Measurements from ENCODE around the gene TSSK6. TPM values are rescaled to one million over a fixed set of nuclear protein-coding genes. Genes with fewer than 3 reads are reported as not detected.

Gene TSSK6
- total RNA-seq (1 to 10 TPM in 1 of 2 donors, under 1 TPM in 1; 0.84 to 1.2 TPM), polyA plus RNA-seq (1 to 10 TPM in 1 of 2 donors, under 1 TPM in 1; 0.50 to 1.3 TPM)
- long read RNA-seq, donor 1, result 0 reads
- long read RNA-seq, donor 2, partial matches to known transcripts, result 0 of 1 reads
- long read RNA-seq, donor 2, other reads (novel, unspliced or antisense), result 0 of 1 reads

DNA sequence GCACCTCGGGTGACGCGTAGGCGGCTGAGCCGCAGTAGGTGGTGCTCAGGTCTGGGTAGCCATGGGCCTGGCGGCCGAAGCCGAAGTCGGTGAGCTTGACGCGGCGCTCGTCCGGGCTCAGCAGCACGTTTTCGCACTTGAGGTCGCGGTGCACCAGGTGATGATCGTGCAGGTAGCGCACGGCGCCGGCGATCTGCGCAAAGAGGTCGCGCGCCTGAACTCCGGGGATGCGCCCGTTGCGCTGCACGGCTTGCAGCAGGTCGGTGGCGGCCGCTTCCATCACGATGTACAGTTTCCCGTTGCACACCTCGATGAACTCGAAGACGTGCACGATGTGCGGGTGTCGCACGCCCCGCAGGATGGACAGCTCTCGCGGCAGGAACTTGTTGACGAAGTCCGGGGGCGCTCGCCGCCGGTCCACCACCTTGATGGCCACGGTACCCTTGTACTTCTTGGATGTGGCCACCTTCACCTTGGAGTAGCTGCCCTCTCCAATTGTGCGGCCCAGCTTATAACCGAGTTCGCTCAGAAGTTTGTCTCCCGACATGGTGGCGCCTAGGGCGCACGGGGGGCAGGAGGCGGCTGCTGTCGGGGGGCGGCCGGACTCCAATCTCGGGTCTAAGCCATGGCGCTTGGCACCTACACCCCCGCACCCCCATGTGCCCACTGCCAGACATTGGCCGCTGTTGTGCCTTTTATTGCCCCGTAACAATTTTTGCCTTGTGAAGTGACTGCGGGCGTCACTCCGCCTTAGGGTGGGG lies at the start of gene TSSK6:
Gene TSSK6 (minus strand): TSS at position 668 of the 761 bp plus-strand sequence. CDS start 121 bp downstream, at position 547.
- intact Hi-C loops (cut with DNase I), result no loop called here
- no peak for ATAC-seq (ENCODE audit: low FRiP score)

DNA sequence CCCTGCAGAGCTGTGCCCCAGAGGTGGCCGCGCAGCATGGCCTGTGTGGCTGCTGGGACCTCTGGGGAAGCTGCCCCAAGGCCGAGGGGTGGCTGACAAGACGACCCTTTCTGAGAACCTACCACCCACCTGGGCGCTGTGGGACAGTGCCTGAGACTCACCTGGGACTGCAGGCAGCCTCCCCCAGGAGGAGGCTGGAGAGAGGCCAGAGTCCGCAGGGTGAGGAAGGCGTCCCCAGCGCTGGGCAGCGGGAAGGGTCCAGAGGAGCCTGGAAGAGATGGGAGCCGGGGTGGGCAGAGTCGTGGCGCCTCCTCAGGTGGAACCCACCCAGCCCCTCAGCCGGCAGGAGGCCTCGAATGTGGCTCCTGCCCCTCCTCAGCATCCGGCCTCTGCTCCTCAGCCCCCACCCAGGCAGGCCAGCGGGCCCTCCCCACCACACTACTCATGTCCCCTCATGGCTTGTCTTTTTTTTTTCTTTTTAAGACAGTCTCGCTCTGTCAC lies 48.0 kb upstream of the TSSK6 start:
- no peak overlapping the region for H3K4me3 ChIP-seq (ENCODE audit: low read length in 2 of 2)
- 91% methylated on average over 15 to 17 of the region's 17 CpGs for WGBS, 2 donors
- no peak for ATAC-seq (ENCODE audit: low FRiP score)
- no peaks in the 10 kb centered on the region for H3K4me1 ChIP-seq (ENCODE audit: control insufficient read depth in 1 of 2, insufficient read depth in 2 of 2, low read length in 2 of 2)
- H3K36me3 ChIP-seq (ENCODE audit: control insufficient read depth in 1 of 2, insufficient read depth in 2 of 2, low read length in 1 of 2), result no peaks in the 10 kb centered on the region
- no peak overlapping the region for H3K27ac ChIP-seq (ENCODE audit: low read depth in 1 of 2, low read length in 2 of 2)
- intact Hi-C loops (cut with DNase I), result no loop called here
- H3K27me3 ChIP-seq (ENCODE audit: control insufficient read depth in 1 of 2, insufficient read depth in 2 of 2, low read length in 1 of 2), result no peaks in the 10 kb centered on the region
- H3K9me3 ChIP-seq (ENCODE audit: control insufficient read depth, low read length), result no peaks in the 10 kb centered on the region
- no peak for DNase-seq

More for the DNA sequence above, at the start of gene TSSK6:
- Histone ChIP-seq H3K9me3 (ENCODE audit: control insufficient read depth, low read length) (no peaks in the 10 kb centered on the region), H3K27ac (ENCODE audit: low read depth in 1 of 2, low read length in 2 of 2) (peak within 1 kb of the TSS in 1 of 2 donors; percentile 81), H3K27me3 (ENCODE audit: control insufficient read depth in 1 of 2, insufficient read depth in 2 of 2, low read length in 1 of 2) (no peaks in the 10 kb centered on the region), H3K36me3 (ENCODE audit: control insufficient read depth in 1 of 2, insufficient read depth in 2 of 2, low read length in 1 of 2) (peaks cover under 1 to 2% of the 10 kb centered on the region in 2 donors), H3K4me1 (ENCODE audit: control insufficient read depth in 1 of 2, insufficient read depth in 2 of 2, low read length in 2 of 2) (no peaks in the 10 kb centered on the region), H3K4me3 (ENCODE audit: low read length in 2 of 2) (peak within 1 kb of the TSS; percentile 72 to 85)
- DNase-seq, result no peak
- WGBS, 2 donors, result 76 to 79% methylated on average over 74 of the region's 74 CpGs

DNA sequence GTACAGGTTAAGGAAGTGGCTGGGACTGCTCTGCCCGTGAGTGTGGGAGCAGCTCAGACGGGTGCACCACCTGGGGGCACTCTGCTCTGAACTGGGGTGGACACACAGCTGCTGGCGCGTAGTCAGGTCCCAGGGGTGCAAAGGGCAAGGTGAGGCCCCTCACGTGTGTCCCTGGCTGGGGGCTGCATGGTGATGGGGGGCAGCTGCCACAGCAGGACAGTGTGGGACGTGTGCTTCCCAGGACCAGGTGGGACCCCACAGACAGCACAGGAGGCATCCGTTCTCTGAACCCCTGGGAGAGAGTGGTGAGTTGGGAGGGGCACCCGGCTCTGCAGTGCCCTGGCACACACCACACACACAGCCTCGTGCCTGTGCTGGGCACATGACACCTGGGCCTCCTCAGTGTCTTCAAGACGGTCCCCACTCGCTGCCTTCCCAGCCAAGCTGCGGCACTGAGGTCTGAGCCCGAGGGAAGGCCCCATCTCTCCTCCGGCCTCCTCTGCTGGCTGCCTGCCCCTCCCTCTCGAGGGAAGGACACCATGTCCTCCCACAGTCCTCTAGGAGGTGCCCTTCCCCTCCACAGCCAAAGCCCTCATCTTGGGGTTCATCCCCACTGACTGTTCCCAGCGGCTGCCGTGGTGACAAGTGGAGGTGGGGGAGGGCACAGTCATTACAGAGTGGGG lies 47.5 kb upstream of the TSSK6 start:
- DNase-seq (no peak), ATAC-seq (ENCODE audit: low FRiP score) (peak; percentile 19)
- no peak overlapping the region for H3K27ac ChIP-seq (ENCODE audit: low read depth in 1 of 2, low read length in 2 of 2)
- H3K27me3 ChIP-seq (ENCODE audit: control insufficient read depth in 1 of 2, insufficient read depth in 2 of 2, low read length in 1 of 2), result no peaks in the 10 kb centered on the region
- 78 to 83% methylated on average over 17 of the region's 17 CpGs for WGBS, 2 donors
- intact Hi-C loops (cut with DNase I), result no loop called here
- H3K4me3 ChIP-seq (ENCODE audit: low read length in 2 of 2), result no peak overlapping the region
- H3K4me1 ChIP-seq (ENCODE audit: control insufficient read depth in 1 of 2, insufficient read depth in 2 of 2, low read length in 2 of 2), result no peaks in the 10 kb centered on the region
- H3K36me3 ChIP-seq (ENCODE audit: control insufficient read depth in 1 of 2, insufficient read depth in 2 of 2, low read length in 1 of 2), result no peaks in the 10 kb centered on the region
- H3K9me3 ChIP-seq (ENCODE audit: control insufficient read depth, low read length), result no peaks in the 10 kb centered on the region

DNA sequence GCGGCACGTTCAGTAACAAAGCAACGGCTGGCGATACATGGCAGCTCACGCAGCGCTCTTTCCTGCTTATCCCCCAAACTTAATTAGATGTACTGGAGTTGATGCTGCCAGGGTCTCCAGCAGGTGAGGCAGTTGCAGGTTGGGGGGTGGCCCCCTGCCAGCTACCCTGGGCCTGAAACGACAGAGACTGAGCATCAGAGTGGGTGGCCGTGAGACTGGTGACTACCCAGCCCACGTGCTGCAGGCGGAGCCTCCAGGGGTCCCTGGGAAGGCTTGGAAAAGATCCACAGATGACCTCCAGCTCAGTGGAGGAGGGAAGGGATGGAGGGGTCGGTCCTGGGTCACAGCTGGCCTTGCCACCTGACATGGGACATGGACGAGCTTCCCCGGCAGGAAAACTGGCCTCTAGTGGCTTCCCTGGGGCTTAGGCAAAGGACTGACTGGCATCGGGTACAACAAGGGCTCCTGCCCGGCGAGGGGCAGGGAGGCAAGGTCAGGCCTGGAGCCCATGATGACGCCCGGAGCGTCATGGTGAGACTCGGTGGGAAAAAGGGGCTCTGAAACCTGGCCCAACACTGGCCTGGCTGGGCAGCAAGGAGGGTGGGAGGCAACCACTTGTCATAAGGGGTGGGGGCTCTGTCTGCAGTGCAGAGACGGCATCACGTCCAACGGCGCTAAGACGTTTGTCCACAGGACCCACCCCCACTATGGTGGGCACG lies 46.8 kb upstream of the TSSK6 start:
- H3K4me1 ChIP-seq (ENCODE audit: control insufficient read depth in 1 of 2, insufficient read depth in 2 of 2, low read length in 2 of 2), result no peaks in the 10 kb centered on the region
- no peak overlapping the region for H3K27ac ChIP-seq (ENCODE audit: low read depth in 1 of 2, low read length in 2 of 2)
- H3K36me3 ChIP-seq (ENCODE audit: control insufficient read depth in 1 of 2, insufficient read depth in 2 of 2, low read length in 1 of 2), result no peaks in the 10 kb centered on the region
- no peak overlapping the region for H3K4me3 ChIP-seq (ENCODE audit: low read length in 2 of 2)
- DNase-seq, result no peak
- no peaks in the 10 kb centered on the region for H3K9me3 ChIP-seq (ENCODE audit: control insufficient read depth, low read length)
- intact Hi-C loops (cut with DNase I), result no loop called here
- H3K27me3 ChIP-seq (ENCODE audit: control insufficient read depth in 1 of 2, insufficient read depth in 2 of 2, low read length in 1 of 2), result no peaks in the 10 kb centered on the region
- no peak for ATAC-seq (ENCODE audit: low FRiP score)
- WGBS, 2 donors, result 87% methylated on average over 26 of the region's 26 CpGs

DNA sequence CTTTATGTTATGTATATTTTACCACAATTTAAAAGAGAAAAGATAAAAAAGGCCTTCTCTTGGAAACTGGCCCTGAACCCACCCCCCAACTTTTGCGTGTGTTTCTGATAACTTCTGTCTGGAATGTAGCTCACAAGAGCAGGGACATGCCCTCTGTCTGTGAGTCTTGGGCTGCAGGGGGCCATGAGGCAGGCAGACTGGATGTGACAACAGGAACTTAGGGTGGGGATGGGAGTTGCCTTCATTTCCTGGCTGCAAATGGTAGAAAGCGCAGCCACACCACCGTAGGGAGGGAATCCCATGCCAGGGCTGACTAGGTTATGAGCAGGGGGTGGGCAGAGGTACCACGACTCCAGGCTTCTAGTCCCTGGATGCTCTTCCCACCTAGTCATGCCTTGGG lies 44.6 kb upstream of the TSSK6 start:
- H3K9me3 ChIP-seq (ENCODE audit: control insufficient read depth, low read length), result no peaks in the 10 kb centered on the region
- H3K4me1 ChIP-seq (ENCODE audit: control insufficient read depth in 1 of 2, insufficient read depth in 2 of 2, low read length in 2 of 2), result no peaks in the 10 kb centered on the region
- H3K36me3 ChIP-seq (ENCODE audit: control insufficient read depth in 1 of 2, insufficient read depth in 2 of 2, low read length in 1 of 2), result no peaks in the 10 kb centered on the region
- H3K27ac ChIP-seq (ENCODE audit: low read depth in 1 of 2, low read length in 2 of 2), result no peak overlapping the region
- ATAC-seq (ENCODE audit: low FRiP score) (no peak), DNase-seq (no peak)
- WGBS, 2 donors, result 74 to 84% methylated on average over 4 of the region's 4 CpGs
- intact Hi-C loops (cut with DNase I), result no loop called here
- H3K4me3 ChIP-seq (ENCODE audit: low read length in 2 of 2), result no peak overlapping the region
- no peaks in the 10 kb centered on the region for H3K27me3 ChIP-seq (ENCODE audit: control insufficient read depth in 1 of 2, insufficient read depth in 2 of 2, low read length in 1 of 2)

DNA sequence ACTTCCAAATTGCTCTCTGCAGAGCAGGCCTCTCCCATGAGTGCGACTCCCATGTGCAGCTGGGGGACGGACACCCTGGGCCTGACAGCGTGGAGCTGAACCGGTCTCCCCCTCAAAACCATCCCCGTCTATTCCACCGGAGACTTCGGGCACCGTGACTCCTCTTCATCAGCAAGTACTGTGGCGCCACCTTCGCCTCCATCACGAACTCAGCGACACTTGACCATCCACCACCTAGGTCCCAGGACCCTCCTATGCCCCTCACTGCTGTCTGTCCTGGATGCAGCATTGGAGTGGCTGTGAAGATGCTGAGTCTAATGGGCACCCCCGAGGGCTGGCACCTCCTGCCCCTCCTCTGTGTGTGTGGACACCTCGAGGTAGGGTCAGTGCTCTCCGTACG lies 43.3 kb upstream of the TSSK6 start:
- no peak overlapping the region for H3K4me3 ChIP-seq (ENCODE audit: low read length in 2 of 2)
- DNase-seq (no peak), ATAC-seq (ENCODE audit: low FRiP score) (no peak)
- H3K27ac ChIP-seq (ENCODE audit: low read depth in 1 of 2, low read length in 2 of 2), result no peak overlapping the region
- H3K36me3 ChIP-seq (ENCODE audit: control insufficient read depth in 1 of 2, insufficient read depth in 2 of 2, low read length in 1 of 2), result no peaks in the 10 kb centered on the region
- no peaks in the 10 kb centered on the region for H3K9me3 ChIP-seq (ENCODE audit: control insufficient read depth, low read length)
- 94% methylated on average over 16 of the region's 16 CpGs for WGBS, 2 donors
- H3K4me1 ChIP-seq (ENCODE audit: control insufficient read depth in 1 of 2, insufficient read depth in 2 of 2, low read length in 2 of 2), result no peaks in the 10 kb centered on the region
- intact Hi-C loops (cut with DNase I), result no loop called here
- no peaks in the 10 kb centered on the region for H3K27me3 ChIP-seq (ENCODE audit: control insufficient read depth in 1 of 2, insufficient read depth in 2 of 2, low read length in 1 of 2)

DNA sequence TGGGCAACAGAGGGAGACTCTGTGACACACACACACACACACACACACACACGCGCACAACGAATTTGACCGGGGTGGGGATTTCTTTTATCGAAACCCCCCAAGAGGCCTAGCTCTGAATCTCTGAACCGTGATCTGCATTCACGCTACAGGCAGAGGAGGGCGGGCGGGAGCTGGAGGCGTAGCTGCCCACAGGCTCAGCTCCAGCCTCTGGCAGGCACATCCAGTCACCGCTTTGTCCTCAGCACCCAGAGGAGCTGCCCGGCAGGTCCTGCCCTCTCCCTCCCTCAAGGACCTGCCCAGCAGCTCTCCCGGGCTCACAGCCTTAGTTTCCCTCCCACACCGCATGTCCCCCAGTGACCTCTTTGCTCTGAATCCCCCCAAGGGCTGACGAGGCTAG lies 42.7 kb upstream of the TSSK6 start:
- Histone ChIP-seq H3K27me3 (ENCODE audit: control insufficient read depth in 1 of 2, insufficient read depth in 2 of 2, low read length in 1 of 2) (no peaks in the 10 kb centered on the region), H3K27ac (ENCODE audit: low read depth in 1 of 2, low read length in 2 of 2) (no peak overlapping the region), H3K9me3 (ENCODE audit: control insufficient read depth, low read length) (no peaks in the 10 kb centered on the region), H3K36me3 (ENCODE audit: control insufficient read depth in 1 of 2, insufficient read depth in 2 of 2, low read length in 1 of 2) (no peaks in the 10 kb centered on the region), H3K4me1 (ENCODE audit: control insufficient read depth in 1 of 2, insufficient read depth in 2 of 2, low read length in 2 of 2) (no peaks in the 10 kb centered on the region), H3K4me3 (ENCODE audit: low read length in 2 of 2) (no peak overlapping the region)
- intact Hi-C loops (cut with DNase I), result no loop called here
- ATAC-seq (ENCODE audit: low FRiP score) (peak; percentile 34), DNase-seq (no peak)
- WGBS, 2 donors, result 80 to 83% methylated on average over 15 of the region's 15 CpGs

DNA sequence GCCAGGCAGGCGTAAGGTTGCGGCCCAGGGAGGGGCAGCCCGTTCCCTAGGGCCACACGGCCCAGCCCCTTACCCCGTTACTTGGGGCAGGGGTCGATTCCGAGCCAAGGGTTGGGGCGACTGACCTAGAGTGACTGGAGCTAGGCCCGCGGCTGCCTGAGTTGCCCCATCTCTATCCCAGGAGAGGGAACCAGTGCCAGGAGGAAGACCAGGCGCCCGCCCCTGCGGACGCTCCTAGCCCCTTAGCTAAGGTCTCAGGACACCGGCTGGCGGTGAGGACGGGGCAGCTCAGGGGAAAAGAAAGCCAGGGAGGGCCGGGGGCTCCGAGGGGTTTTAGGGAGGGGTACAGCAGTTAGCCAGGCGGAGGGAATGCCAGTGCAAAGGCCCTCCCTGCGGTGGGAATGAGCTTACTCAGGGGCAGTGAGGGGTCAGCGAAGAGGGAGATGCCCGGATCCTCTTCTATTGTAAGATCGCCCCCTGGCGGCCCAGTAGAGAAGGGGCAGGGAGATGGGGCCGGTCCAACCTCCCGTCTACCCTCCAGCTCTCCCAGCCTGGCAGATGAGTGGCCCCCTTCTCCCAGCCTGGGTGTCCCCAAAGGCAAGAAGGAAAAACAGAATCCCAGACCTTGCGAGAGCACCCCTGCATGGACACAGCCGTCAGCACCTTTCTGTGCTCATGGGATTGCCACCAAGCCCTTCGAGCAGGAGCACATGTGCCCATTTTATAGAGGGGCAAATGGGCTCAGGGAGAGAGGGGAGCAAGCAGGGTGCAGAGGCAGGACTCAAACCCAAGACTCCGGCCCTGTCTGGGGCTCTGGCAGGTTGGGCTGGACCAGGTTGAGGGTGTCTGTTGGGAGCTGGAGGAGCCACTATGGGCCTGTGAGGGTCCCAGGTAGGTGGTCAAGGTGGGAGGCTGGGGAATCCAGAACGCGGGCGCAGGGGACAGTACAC lies 39.0 kb upstream of the TSSK6 start:
- Histone ChIP-seq H3K27me3 (ENCODE audit: control insufficient read depth in 1 of 2, insufficient read depth in 2 of 2, low read length in 1 of 2) (no peaks in the 10 kb centered on the region), H3K4me1 (ENCODE audit: control insufficient read depth in 1 of 2, insufficient read depth in 2 of 2, low read length in 2 of 2) (no peaks in the 10 kb centered on the region), H3K9me3 (ENCODE audit: control insufficient read depth, low read length) (no peaks in the 10 kb centered on the region), H3K27ac (ENCODE audit: low read depth in 1 of 2, low read length in 2 of 2) (no peak overlapping the region), H3K4me3 (ENCODE audit: low read length in 2 of 2) (no peak overlapping the region), H3K36me3 (ENCODE audit: control insufficient read depth in 1 of 2, insufficient read depth in 2 of 2, low read length in 1 of 2) (no peaks in the 10 kb centered on the region)
- no peak for ATAC-seq (ENCODE audit: low FRiP score)
- WGBS, 2 donors, result 68 to 77% methylated on average over 30 to 34 of the region's 34 CpGs
- intact Hi-C loops (cut with DNase I), result no loop called here
- DNase-seq, result peak in 1 of 2 donors; percentile 82

All from aorta (tissue), 5 donors.